Effector memory CD4-positive, alpha-beta T cell (primary cell): ENCODE measurements around the gene ZFP30.
"Not testable (repeated sequence)": the region's sequence is repeated elsewhere in the genome, so short reads cannot be mapped to it uniquely, and the experiment has no call there.

Experiments used
- DNase-seq, 3 donors: peaks; one replicate each; pipeline ENCODE4 v3.0.0-alpha.2; 2020
- H3K27ac ChIP-seq: 2 replicates; pipeline ENCODE4 v1.7.0; 2013; ENCODE audit warnings: mild to moderate bottlenecking, low read length, moderate library complexity; ENCODE audit not compliant: insufficient read depth, poor library complexity, severe bottlenecking
- H3K27me3 ChIP-seq: replicated peaks from 2 replicates; pipeline ENCODE4 v1.7.0; 2013; ENCODE audit warnings: mild to moderate bottlenecking, low read length; ENCODE audit not compliant: insufficient read depth, control insufficient read depth, poor library complexity, severe bottlenecking
- H3K36me3 ChIP-seq: 2 replicates; pipeline ENCODE4 v1.7.0; 2013; ENCODE audit warnings: mild to moderate bottlenecking, low read length, moderate library complexity; ENCODE audit not compliant: control insufficient read depth, insufficient read depth
- H3K4me1 ChIP-seq: 2 replicates; pipeline ENCODE4 v1.7.0; 2013; ENCODE audit warnings: low read length, mild to moderate bottlenecking; ENCODE audit not compliant: control insufficient read depth, insufficient read depth, poor library complexity, severe bottlenecking
- H3K4me3 ChIP-seq: 2 replicates; pipeline ENCODE4 v1.7.0; 2013; ENCODE audit warnings: low read length, low read depth, mild to moderate bottlenecking; ENCODE audit not compliant: insufficient read depth, poor library complexity, severe bottlenecking
- H3K9me3 ChIP-seq: 2 replicates; pipeline ENCODE4 v1.7.0; 2013; ENCODE audit warnings: mild to moderate bottlenecking, low read length, moderate library complexity; ENCODE audit not compliant: control insufficient read depth
- total RNA-seq, 3 donors: gene quantifications; one replicate each; lab custom pipeline; 2026; lab: John Stamatoyannopoulos, UW

Gene ZFP30
- 5.3 to 9.0 (median 7.4) reads per million in 3 donors for total RNA-seq

- Histone ChIP-seq H3K36me3 (no peaks in the 10 kb centered on the region), H3K9me3 (no peaks in the 10 kb centered on the region), H3K27ac (peak within 1 kb of the TSS; percentile 78), H3K27me3 (no peaks in the 10 kb centered on the region), H3K4me1 (no peaks in the 10 kb centered on the region), H3K4me3 (peak within 1 kb of the TSS; percentile 90)
- peak; percentile 57 to 72 (median 66) for DNase-seq
Measured at GRCh38 chr19:37655301-37655688, at the start of gene ZFP30. ZFP30 (minus strand) TSS chr19:37655465; CDS start chr19:37647822, 7,643 bp downstream.

GRCh38 chr19:37699057-37699456 is 43.8 kb upstream of the ZFP30 start:
- Histone ChIP-seq H3K27ac (no peak overlapping the region), H3K9me3 (peaks cover 25% of the 10 kb centered on the region), H3K4me3 (no peak overlapping the region), H3K36me3 (peaks cover 19% of the 10 kb centered on the region), H3K27me3 (no peaks in the 10 kb centered on the region), H3K4me1 (no peaks in the 10 kb centered on the region)
- no peak for DNase-seq

GRCh38 chr19:37698216-37698615 is 43.0 kb upstream of the ZFP30 start:
- Histone ChIP-seq H3K4me3 (no peak overlapping the region), H3K36me3 (peaks cover 19% of the 10 kb centered on the region), H3K27me3 (no peaks in the 10 kb centered on the region), H3K9me3 (peaks cover 25% of the 10 kb centered on the region), H3K4me1 (no peaks in the 10 kb centered on the region), H3K27ac (no peak overlapping the region)
- DNase-seq = no peak

- Histone ChIP-seq H3K4me3 (no peak overlapping the region), H3K4me1 (peaks cover 2% of the 10 kb centered on the region), H3K27ac (no peak overlapping the region), H3K36me3 (peaks cover 19% of the 10 kb centered on the region), H3K9me3 (peaks cover 25% of the 10 kb centered on the region), H3K27me3 (no peaks in the 10 kb centered on the region)
- DNase-seq = no peak
Measured at GRCh38 chr19:37695144-37695899, 40.1 kb upstream of the ZFP30 start.

- no peak overlapping the region for H3K4me3 ChIP-seq
- H3K4me1 ChIP-seq = peaks cover 2% of the 10 kb centered on the region
- no peak overlapping the region for H3K27ac ChIP-seq
- peaks cover 15% of the 10 kb centered on the region for H3K9me3 ChIP-seq
- DNase-seq = no peak
- H3K36me3 ChIP-seq = no peaks in the 10 kb centered on the region
- H3K27me3 ChIP-seq = no peaks in the 10 kb centered on the region
Measured at GRCh38 chr19:37692956-37693620, 37.8 kb upstream of the ZFP30 start.

GRCh38 chr19:37691881-37692504 is 36.7 kb upstream of the ZFP30 start:
- no peaks in the 10 kb centered on the region for H3K36me3 ChIP-seq
- peak overlapping the region; percentile 61 for H3K27ac ChIP-seq
- peaks cover 2% of the 10 kb centered on the region for H3K4me1 ChIP-seq
- peak overlapping the region; percentile 59 for H3K4me3 ChIP-seq
- no peaks in the 10 kb centered on the region for H3K27me3 ChIP-seq
- peak; percentile 23 to 62 (median 46) for DNase-seq
- peaks cover 10% of the 10 kb centered on the region for H3K9me3 ChIP-seq

- no peak overlapping the region for H3K27ac ChIP-seq
- H3K4me1 ChIP-seq = no peaks in the 10 kb centered on the region
- no peak for DNase-seq
- H3K4me3 ChIP-seq = no peak overlapping the region
- H3K9me3 ChIP-seq = peaks cover 8% of the 10 kb centered on the region
- no peaks in the 10 kb centered on the region for H3K27me3 ChIP-seq
- peaks cover 4% of the 10 kb centered on the region for H3K36me3 ChIP-seq
Measured at GRCh38 chr19:37683520-37683919, 28.3 kb upstream of the ZFP30 start.

- DNase-seq = no peak
- peaks cover 21% of the 10 kb centered on the region for H3K9me3 ChIP-seq
Measured at GRCh38 chr19:37669450-37669914, 14.2 kb upstream of the ZFP30 start.

GRCh38 chr19:37657157-37657556 is 1.9 kb upstream of the ZFP30 start:
- not testable (repeated sequence) for H3K4me3 ChIP-seq, DNase-seq, H3K27ac ChIP-seq, H3K9me3 ChIP-seq, H3K27me3 ChIP-seq, H3K36me3 ChIP-seq, H3K4me1 ChIP-seq

More at GRCh38 chr19:37669450-37669914, 14.2 kb upstream of the ZFP30 start:
- H3K36me3 ChIP-seq = no peaks in the 10 kb centered on the region
- H3K4me1 ChIP-seq = no peaks in the 10 kb centered on the region
- H3K27me3 ChIP-seq = no peaks in the 10 kb centered on the region
- no peak overlapping the region for H3K27ac ChIP-seq
- no peak overlapping the region for H3K4me3 ChIP-seq
